ENCODE results near the gene DENND1A.

The DENND1A gene

GRCh38 chr9:123536455-123536868, 393.5 kb downstream of the DENND1A start:
- TF ChIP-seq GATA2 (IDR thresholded peaks at IDR 0.05; ENCODE audit: low read depth, low read length): no peak
- TF ChIP-seq GATA3 (IDR thresholded peaks at IDR 0.05; ENCODE audit: low read depth, low read length): no peak

GRCh38 chr9:123534336-123534735, 395.6 kb downstream of the DENND1A start:
- TF ChIP-seq GATA3 (IDR thresholded peaks at IDR 0.05; ENCODE audit: low read depth, low read length): no peak
- no peak for TF ChIP-seq GATA2 (IDR thresholded peaks at IDR 0.05; ENCODE audit: low read depth, low read length)

DNA sequence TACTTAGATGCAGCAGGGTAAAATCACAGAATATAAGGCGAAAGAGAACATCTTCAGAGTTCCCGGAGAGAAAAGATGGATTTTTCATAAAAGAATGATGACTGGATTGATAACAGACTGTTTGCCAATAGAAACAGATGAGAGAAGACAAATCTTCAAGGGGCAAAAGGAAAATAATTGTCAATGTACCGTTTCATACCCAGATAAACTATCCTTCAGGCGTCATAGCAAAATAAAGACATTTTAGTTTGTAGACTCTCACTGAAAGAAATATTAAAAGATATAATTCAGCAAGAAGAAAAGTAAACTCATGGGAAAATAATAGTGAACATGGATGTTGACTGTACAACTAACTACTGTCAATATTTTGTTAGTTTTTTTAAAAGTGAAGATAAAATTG, 399.7 kb downstream of the DENND1A start:
- no peak for TF ChIP-seq GATA2 (IDR thresholded peaks at IDR 0.05; ENCODE audit: low read depth, low read length)
- no peak for TF ChIP-seq GATA3 (IDR thresholded peaks at IDR 0.05; ENCODE audit: low read depth, low read length)

DNA sequence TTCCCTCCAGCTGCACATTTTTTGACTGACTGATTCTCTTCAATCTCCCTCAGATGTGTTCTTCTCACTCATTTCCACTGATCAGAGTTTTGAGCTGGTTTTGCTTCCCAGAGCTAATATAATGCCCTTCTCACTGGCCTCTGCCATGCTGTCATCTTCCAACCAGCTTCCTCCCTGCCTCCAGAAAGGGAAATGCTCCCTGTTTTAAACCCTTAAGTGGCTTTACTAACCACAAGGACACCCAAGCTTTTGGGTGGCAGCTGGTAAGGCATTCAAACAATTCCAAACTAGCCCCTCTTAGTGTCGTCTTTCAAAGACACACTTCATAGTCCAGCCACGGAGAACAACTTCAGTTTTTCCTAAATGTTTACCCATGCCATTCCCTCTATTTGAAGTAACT, 401.4 kb downstream of the DENND1A start:
- TF ChIP-seq GATA2 (IDR thresholded peaks at IDR 0.05; ENCODE audit: low read depth, low read length) (no peak), GATA3 (IDR thresholded peaks at IDR 0.05; ENCODE audit: low read depth, low read length) (no peak)

DNA sequence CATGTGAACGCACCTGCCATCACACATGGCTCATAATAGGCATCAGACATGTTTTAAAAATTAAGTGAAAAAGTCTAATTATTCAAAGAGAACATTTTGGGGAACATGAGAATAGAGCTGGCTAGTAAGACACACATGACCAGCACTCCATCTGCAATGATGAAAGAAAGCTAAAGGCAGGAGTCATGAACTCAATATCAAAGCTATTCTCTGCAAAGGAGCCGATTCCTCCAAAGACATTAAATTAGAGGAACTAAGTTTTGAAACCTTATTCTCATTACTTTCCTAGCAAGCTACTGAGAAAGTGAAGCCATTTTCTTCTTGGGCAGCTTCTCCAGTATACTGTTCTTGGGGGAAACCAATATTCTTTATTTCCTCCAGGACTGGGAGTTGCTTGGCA, 401.9 kb downstream of the DENND1A start:
- TF ChIP-seq GATA2 (IDR thresholded peaks at IDR 0.05; ENCODE audit: low read depth, low read length) (no peak), GATA3 (IDR thresholded peaks at IDR 0.05; ENCODE audit: low read depth, low read length) (no peak)

DNA sequence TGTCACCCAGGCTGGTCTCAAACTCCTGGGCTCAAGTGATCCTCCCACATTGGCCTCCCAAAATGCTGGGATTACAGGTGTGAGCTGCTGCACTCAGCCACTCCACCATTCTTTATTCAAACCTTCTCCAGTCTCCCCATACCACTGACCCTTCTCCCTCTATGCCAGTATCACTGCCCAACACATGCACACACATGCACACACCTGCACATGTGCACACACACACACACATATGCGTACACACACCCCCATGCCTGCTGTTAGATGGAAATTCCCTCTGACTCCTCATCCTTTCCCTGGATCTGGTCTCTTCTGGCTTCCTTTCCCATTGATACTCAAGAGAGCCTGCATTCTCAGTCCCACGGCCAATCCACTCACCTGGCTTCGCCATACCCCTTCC, 404.0 kb downstream of the DENND1A start:
- TF ChIP-seq GATA2 (IDR thresholded peaks at IDR 0.05; ENCODE audit: low read depth, low read length): no peak
- TF ChIP-seq GATA3 (IDR thresholded peaks at IDR 0.05; ENCODE audit: low read depth, low read length): no peak

DNA sequence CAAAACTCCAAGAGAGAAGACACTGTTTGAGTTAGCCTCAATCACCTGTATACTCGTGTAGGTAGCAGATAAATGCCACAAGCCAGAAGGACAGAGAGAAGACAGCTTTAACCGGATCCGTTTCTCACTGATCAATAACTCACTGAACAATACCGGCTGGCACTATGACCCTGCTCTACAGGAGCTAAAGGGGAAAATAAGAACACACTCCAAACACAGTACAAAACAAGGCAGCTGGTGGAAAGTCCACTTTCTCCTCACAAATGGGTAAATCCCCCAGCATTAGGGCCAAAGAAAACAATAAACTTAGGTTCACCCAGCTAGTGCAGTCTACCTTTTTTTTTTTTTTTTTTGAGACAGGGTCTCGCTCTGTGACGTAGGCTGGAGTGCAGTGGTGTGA, 404.5 kb downstream of the DENND1A start:
- TF ChIP-seq GATA2 (IDR thresholded peaks at IDR 0.05; ENCODE audit: low read depth, low read length): no peak
- TF ChIP-seq GATA3 (IDR thresholded peaks at IDR 0.05; ENCODE audit: low read depth, low read length): no peak

- no peak for TF ChIP-seq GATA2 (IDR thresholded peaks at IDR 0.05; ENCODE audit: low read depth, low read length)
- TF ChIP-seq GATA3 (IDR thresholded peaks at IDR 0.05; ENCODE audit: low read depth, low read length): no peak
Observed at GRCh38 chr9:123524866-123525265, 405.1 kb downstream of the DENND1A start.

- no peak for TF ChIP-seq GATA3 (IDR thresholded peaks at IDR 0.05; ENCODE audit: low read depth, low read length)
- no peak for TF ChIP-seq GATA2 (IDR thresholded peaks at IDR 0.05; ENCODE audit: low read depth, low read length)
Observed at GRCh38 chr9:123523845-123524244, 406.1 kb downstream of the DENND1A start.

- TF ChIP-seq GATA3 (IDR thresholded peaks at IDR 0.05; ENCODE audit: low read depth, low read length): no peak
- no peak for TF ChIP-seq GATA2 (IDR thresholded peaks at IDR 0.05; ENCODE audit: low read depth, low read length)
Observed at GRCh38 chr9:123523001-123523400, 406.9 kb downstream of the DENND1A start.

- TF ChIP-seq GATA2 (IDR thresholded peaks at IDR 0.05; ENCODE audit: low read depth, low read length) (no peak), GATA3 (IDR thresholded peaks at IDR 0.05; ENCODE audit: low read depth, low read length) (no peak)
Observed at GRCh38 chr9:123522251-123522650, 407.7 kb downstream of the DENND1A start.

- no peak for TF ChIP-seq GATA3 (IDR thresholded peaks at IDR 0.05; ENCODE audit: low read depth, low read length)
- no peak for TF ChIP-seq GATA2 (IDR thresholded peaks at IDR 0.05; ENCODE audit: low read depth, low read length)
Observed at GRCh38 chr9:123518338-123518737, 411.6 kb downstream of the DENND1A start.

- TF ChIP-seq GATA2 (IDR thresholded peaks at IDR 0.05; ENCODE audit: low read depth, low read length) (no peak), GATA3 (IDR thresholded peaks at IDR 0.05; ENCODE audit: low read depth, low read length) (no peak)
Observed at GRCh38 chr9:123517512-123517911, 412.4 kb downstream of the DENND1A start.

DNA sequence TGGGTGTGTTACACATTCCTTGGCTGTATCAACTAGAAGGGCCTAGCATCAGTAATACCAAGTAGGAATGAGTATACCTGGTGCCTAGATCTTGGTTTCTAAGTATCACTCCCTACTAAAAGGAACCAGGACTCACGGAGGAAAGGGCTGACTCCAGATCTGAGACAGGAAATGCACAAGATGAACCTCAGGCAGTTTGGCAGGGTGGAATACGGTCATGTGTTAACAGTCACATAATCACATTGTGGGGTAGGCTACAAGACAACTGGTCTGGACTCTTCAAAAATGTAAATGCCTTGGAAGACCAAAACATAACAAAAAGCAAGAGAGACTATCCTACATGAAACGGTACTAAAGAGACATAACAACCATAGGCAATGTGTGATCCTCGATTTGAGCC, 415.2 kb downstream of the DENND1A start:
- TF ChIP-seq GATA2 (IDR thresholded peaks at IDR 0.05; ENCODE audit: low read depth, low read length): no peak
- no peak for TF ChIP-seq GATA3 (IDR thresholded peaks at IDR 0.05; ENCODE audit: low read depth, low read length)

GRCh38 chr9:123513554-123513953, 416.4 kb downstream of the DENND1A start:
- TF ChIP-seq GATA2 (IDR thresholded peaks at IDR 0.05; ENCODE audit: low read depth, low read length): no peak
- no peak for TF ChIP-seq GATA3 (IDR thresholded peaks at IDR 0.05; ENCODE audit: low read depth, low read length)

Data from SH-SY5Y (cell line).